CD4-positive, alpha-beta T cell (primary cell): ENCODE measurements around the gene CAPN2. TPM values are rescaled to one million over a fixed set of nuclear protein-coding genes. Genes with fewer than 3 reads are reported as not detected.

Experiments used
- ATAC-seq: fragments of 200-7000 bp; cut with Tn5 transposase; one replicate; pipeline ENCODE4 v1.10.0; 2022; ENCODE audit warnings: mild to moderate bottlenecking; ENCODE audit not compliant: poor library complexity
- CTCF ChIA-PET: fragments of 350-600 bp; sonication (Branson Sonifier 250); formaldehyde crosslinking; loops from one replicate; lab custom pipeline; 2021; ENCODE audit warnings: antibody characterized with exemption, inconsistent platforms; lab: Charles Lee
- POLR2A ChIA-PET: fragments of 350-600 bp; sonication (Branson Sonifier 250); formaldehyde crosslinking; loops from one replicate; lab custom pipeline; 2021; ENCODE audit warnings: antibody characterized with exemption, inconsistent platforms; lab: Charles Lee
- DNase-seq, 14 experiments: peaks; one replicate each; pipeline ENCODE4 v3.0.0-alpha.2; 2013 to 2020; ENCODE audit warnings: mixed read lengths in 2 of 14
- H3K27ac ChIP-seq, 2 donors: one replicate each; pipeline versions ENCODE4 v1.5.1 to v1.7.0; 2013; ENCODE audit warnings: low read length in 2 of 2, low read depth in 1 of 2, mild to moderate bottlenecking in 1 of 2
- H3K27me3 ChIP-seq, 2 experiments: 1 replicate in 1 of 2; 2 replicates in 1 of 2; pipeline versions ENCODE4 v1.6.1 to v1.7.0; 2013; ENCODE audit warnings: low read length in 2 of 2, control low read depth in 1 of 2, mild to moderate bottlenecking in 1 of 2, moderate library complexity in 1 of 2; ENCODE audit not compliant: insufficient read depth in 2 of 2, control insufficient read depth in 1 of 2
- H3K36me3 ChIP-seq: one replicate; pipeline ENCODE4 v1.6.1; 2013; ENCODE audit warnings: low read length, control low read depth; ENCODE audit not compliant: insufficient read depth
- H3K4me1 ChIP-seq: one replicate; pipeline ENCODE4 v1.6.1; 2013; ENCODE audit warnings: low read length, control low read depth; ENCODE audit not compliant: insufficient read depth
- H3K4me3 ChIP-seq: one replicate; pipeline ENCODE4 v1.5.1; 2013; ENCODE audit warnings: mild to moderate bottlenecking, low read length, moderate library complexity
- H3K9me3 ChIP-seq, 2 experiments: 1 replicate in 1 of 2; 2 replicates in 1 of 2; pipeline versions ENCODE4 v1.6.1 to v1.7.0; 2013; ENCODE audit warnings: low read length in 2 of 2, mild to moderate bottlenecking in 2 of 2, control low read depth in 1 of 2, moderate library complexity in 1 of 2; ENCODE audit not compliant: control insufficient read depth in 1 of 2, insufficient read depth in 1 of 2
- H3K27ac Mint-ChIP-seq: one replicate; pipeline ENCODE4 v1.8.0; 2020; ENCODE audit warnings: mixed read lengths
- H3K27me3 Mint-ChIP-seq: one replicate; pipeline ENCODE4 v1.8.0; 2021; ENCODE audit warnings: mixed read lengths
- H3K36me3 Mint-ChIP-seq: one replicate; pipeline ENCODE4 v1.8.0; 2021; ENCODE audit warnings: low read depth, mixed read lengths
- H3K4me1 Mint-ChIP-seq: one replicate; pipeline ENCODE4 v1.8.0; 2021; ENCODE audit warnings: low read depth, mixed read lengths
- H3K4me3 Mint-ChIP-seq: one replicate; pipeline ENCODE4 v1.8.0; 2020; ENCODE audit warnings: mild to moderate bottlenecking, mixed read lengths
- H3K9me3 Mint-ChIP-seq: one replicate; pipeline ENCODE4 v1.8.0; 2020; ENCODE audit warnings: mixed read lengths
- intact Hi-C, 2 experiments: fragments of 100-400 bp; cut with DNase I in 1 of 2; cut with micrococcal nuclease in 1 of 2; formaldehyde crosslinking; loops; one replicate each; pipeline versions ENCODE4 v1.15.1 to v1.9.0; 2023 to 2025; cut with DNase I, micrococcal nuclease
- total RNA-seq, 174 experiments: library from RNA in 2 of 174; stranded (reverse) in 2 of 174; gene quantifications; one replicate each; pipeline ENCODE4 v1.2.3 and lab custom pipeline; 2021 to 2026
- TF ChIP-seq, protein P1 (sequence below): fragments of 200-600 bp; IDR thresholded peaks from one replicate; pipeline ENCODE4 v1.8.0; 2022; ENCODE audit warnings: antibody characterized with exemption, mild to moderate bottlenecking

CAPN2 gene
- total RNA-seq, 2 experiments from 2014 or later = 110 to 114 TPM

DNA sequence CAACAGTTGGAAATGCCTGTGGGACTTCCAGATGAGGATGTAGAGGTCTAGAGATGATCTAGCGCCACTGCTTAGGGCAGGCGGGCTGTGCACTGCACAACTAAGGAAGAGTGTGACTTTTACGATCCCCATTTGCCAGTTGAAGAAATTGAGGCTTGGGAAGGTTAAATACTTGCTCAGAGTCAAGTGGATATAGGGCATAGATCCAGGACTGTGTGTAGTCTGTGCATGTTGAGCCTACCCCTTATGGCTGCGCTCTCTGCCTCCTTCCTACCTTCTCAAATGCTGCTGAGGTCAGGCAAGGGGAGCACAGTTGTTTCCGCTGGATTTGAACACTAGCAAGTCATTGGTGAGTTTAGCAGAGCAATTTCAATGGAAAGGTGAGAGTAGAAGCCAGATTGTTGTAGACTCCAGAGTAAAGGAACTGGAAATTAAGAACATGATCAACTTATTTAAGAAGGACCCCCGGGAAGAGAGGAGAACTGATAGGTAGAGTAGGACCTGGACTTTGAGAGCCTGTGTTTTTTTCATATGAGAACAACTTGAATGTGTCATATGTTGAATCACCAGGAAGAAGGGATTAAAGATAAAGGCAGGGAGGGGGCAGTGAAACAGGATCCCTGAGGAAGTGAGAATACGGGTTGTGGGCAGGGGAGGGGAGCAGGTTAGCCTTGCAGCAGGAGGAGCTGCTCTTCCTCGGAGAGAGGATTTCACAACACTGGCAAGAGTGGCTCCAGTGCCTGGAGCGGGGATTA is 2.7 kb downstream of the CAPN2 start:
- Mint-ChIP-seq H3K4me3 (peak overlapping the region; percentile 54), H3K36me3 (peaks cover 33% of the 10 kb centered on the region), H3K27ac (peak overlapping the region; percentile 86), H3K4me1 (peaks cover 84% of the 10 kb centered on the region), H3K27me3 (no peaks in the 10 kb centered on the region), H3K9me3 (no peaks in the 10 kb centered on the region)
- DNase-seq (peak in 2 of 14 experiments; percentile 42 to 45), ATAC-seq (no peak)
- Histone ChIP-seq H3K27me3 (no peaks in the 10 kb centered on the region), H3K36me3 (peaks cover 26% of the 10 kb centered on the region), H3K4me3 (peak overlapping the region; percentile 36), H3K4me1 (peaks cover 83% of the 10 kb centered on the region), H3K9me3 (no peaks in the 10 kb centered on the region), H3K27ac (peak overlapping the region; percentile 68 to 76)
- POLR2A ChIA-PET = interaction anchor here (2.8 to 3.5 kb wide), 2 partner anchors 12 to 34 kb away, joined by 20 read pairs; no protein-coding TSS in a partner anchor
- CTCF ChIA-PET = no interaction called here
- intact Hi-C loops = loop anchor here (5.0 kb wide), 2 partner anchors 32 to 132 kb away; partner anchors contain the start of gene TP53BP2 (in 1 of the 2)
- TF ChIP-seq, protein P1, sequence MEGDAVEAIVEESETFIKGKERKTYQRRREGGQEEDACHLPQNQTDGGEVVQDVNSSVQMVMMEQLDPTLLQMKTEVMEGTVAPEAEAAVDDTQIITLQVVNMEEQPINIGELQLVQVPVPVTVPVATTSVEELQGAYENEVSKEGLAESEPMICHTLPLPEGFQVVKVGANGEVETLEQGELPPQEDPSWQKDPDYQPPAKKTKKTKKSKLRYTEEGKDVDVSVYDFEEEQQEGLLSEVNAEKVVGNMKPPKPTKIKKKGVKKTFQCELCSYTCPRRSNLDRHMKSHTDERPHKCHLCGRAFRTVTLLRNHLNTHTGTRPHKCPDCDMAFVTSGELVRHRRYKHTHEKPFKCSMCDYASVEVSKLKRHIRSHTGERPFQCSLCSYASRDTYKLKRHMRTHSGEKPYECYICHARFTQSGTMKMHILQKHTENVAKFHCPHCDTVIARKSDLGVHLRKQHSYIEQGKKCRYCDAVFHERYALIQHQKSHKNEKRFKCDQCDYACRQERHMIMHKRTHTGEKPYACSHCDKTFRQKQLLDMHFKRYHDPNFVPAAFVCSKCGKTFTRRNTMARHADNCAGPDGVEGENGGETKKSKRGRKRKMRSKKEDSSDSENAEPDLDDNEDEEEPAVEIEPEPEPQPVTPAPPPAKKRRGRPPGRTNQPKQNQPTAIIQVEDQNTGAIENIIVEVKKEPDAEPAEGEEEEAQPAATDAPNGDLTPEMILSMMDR = no peak

DNA sequence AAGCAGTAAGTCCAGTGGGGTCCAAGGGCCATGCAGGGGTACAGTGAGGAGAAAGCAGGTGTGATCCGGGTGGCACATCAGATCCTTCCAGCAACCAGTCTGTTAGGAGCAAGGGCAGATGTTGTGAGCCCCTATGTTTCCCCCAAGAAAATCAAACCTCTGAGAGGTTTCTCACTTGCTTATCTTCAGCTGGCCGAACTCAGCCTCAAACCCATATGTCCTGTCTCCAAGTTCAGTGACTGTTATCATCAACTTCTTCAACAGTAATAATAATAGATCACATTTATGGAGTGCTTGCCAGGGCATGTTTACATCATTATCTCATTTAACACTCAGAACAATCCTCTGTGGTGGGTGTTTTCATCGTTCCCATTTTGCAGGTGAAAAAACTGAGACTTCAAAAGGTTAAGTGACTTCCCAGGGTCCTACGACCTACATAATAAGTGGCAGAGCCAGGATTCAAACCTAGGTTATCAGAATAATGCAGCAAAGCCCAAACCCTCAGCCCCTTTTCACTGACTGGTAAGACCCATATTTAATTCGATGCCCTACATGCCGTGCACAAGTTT is 3.3 kb downstream of the CAPN2 start:
- ATAC-seq = no peak
- ChIA-PET POLR2A (interaction anchor here (1.3 to 3.5 kb wide), 5 partner anchors 11 to 1003 kb away, joined by 3 to 20 read pairs (median 7); partner anchors contain the start of genes AIDA, BROX and TP53BP2), CTCF (interaction anchor here (1.0 to 3.3 kb wide), 2 partner anchors 29 to 34 kb away, joined by 3 to 16 read pairs; no protein-coding TSS in a partner anchor)
- Histone ChIP-seq H3K27me3 (no peaks in the 10 kb centered on the region), H3K27ac (peak overlapping the region; percentile 68 to 76), H3K4me3 (peak overlapping the region; percentile 36), H3K9me3 (no peaks in the 10 kb centered on the region), H3K36me3 (peaks cover 33% of the 10 kb centered on the region), H3K4me1 (peaks cover 87% of the 10 kb centered on the region)
- Mint-ChIP-seq H3K4me1 (peaks cover 84% of the 10 kb centered on the region), H3K27me3 (no peaks in the 10 kb centered on the region), H3K4me3 (peak overlapping the region; percentile 81), H3K27ac (peak overlapping the region; percentile 86), H3K36me3 (peaks cover 40% of the 10 kb centered on the region), H3K9me3 (no peaks in the 10 kb centered on the region)
- no peak for DNase-seq
- intact Hi-C loops = no loop called here
- TF ChIP-seq, protein P1 = no peak

DNA sequence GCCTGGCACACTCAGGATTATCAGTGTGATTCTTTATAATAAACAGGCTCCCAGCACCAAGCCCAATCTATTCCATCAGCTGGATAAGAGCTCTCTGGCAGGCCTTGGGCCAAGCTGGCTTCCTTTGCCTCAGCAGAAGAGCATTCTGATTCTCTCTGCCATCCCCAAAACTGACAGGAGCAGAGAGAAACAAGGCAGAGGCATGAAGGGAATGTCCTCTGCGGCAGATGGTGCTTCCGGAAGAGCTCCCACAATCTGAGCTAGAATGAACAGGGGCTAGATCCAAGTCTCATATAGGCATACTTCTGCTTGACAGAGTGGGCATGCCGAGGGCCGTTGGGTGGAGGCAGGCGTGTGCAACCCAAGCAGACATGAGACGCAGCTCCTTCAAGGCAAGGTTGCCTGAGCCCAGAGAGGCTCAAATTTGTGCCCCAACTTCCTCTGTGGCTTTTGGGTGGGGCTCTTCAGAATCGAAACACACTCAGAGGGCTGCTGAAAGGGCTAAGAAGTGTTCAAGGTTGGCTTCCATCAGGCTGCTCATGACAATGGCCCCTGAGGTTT is 4.0 kb downstream of the CAPN2 start:
- peak overlapping the region; percentile 81 for H3K4me3 Mint-ChIP-seq
- peak; percentile 31 to 85 (median 49) for DNase-seq
- H3K4me3 ChIP-seq = peak overlapping the region; percentile 36
- H3K36me3 Mint-ChIP-seq = peaks cover 47% of the 10 kb centered on the region
- peaks cover 84% of the 10 kb centered on the region for H3K4me1 Mint-ChIP-seq
- TF ChIP-seq, protein P1 = no peak
- no peaks in the 10 kb centered on the region for H3K9me3 Mint-ChIP-seq
- H3K27me3 ChIP-seq = no peaks in the 10 kb centered on the region
- peak overlapping the region; percentile 86 for H3K27ac Mint-ChIP-seq
- peak overlapping the region; percentile 68 to 76 for H3K27ac ChIP-seq
- intact Hi-C loops = no loop called here
- H3K9me3 ChIP-seq = no peaks in the 10 kb centered on the region
- ChIA-PET POLR2A (interaction anchor here (0.9 to 3.5 kb wide), 6 partner anchors 10 to 1003 kb away, joined by 3 to 20 read pairs (median 6); partner anchors contain the start of genes AIDA, BROX and TP53BP2), CTCF (interaction anchor here (1.0 to 3.3 kb wide), 3 partner anchors 18 to 33 kb away, joined by 3 to 16 read pairs (median 3); no protein-coding TSS in a partner anchor)
- H3K27me3 Mint-ChIP-seq = no peaks in the 10 kb centered on the region
- H3K36me3 ChIP-seq = peaks cover 40% of the 10 kb centered on the region
- ATAC-seq = peak; percentile 58
- peaks cover 87% of the 10 kb centered on the region for H3K4me1 ChIP-seq
